ENCODE results near the gene VAPA. TPM values are rescaled to one million over a fixed set of nuclear protein-coding genes. Genes with fewer than 3 reads are reported as not detected.

VAPA gene
- total RNA-seq, 4 donors from 2014 or later, result 182 to 244 (median 212) TPM

GRCh38 chr18:9926223-9926894, 12.5 kb downstream of the VAPA start:
- WGBS, result 100% methylated on average over 2 of the region's 2 CpGs

GRCh38 chr18:9926977-9927376, 13.2 kb downstream of the VAPA start:
- Histone ChIP-seq H3K27ac (no peak overlapping the region), H3K36me3 (no peaks in the 10 kb centered on the region), H3K9me3 (no peaks in the 10 kb centered on the region), H3K27me3 (no peaks in the 10 kb centered on the region), H3K4me3 (no peak overlapping the region), H3K4me1 (peaks cover 66% of the 10 kb centered on the region)
- no peak for TF ChIP-seq CTCF (IDR thresholded peaks at IDR 0.05)
- TF ChIP-seq POLR2AphosphoS5 (IDR thresholded peaks at IDR 0.05), result no peak
- no peak for TF ChIP-seq POLR2A (IDR thresholded peaks at IDR 0.05)
- no peak for TF ChIP-seq EP300 (IDR thresholded peaks at IDR 0.05)
- WGBS, result 50% methylated on average over 1 of the region's 1 CpG
- no peak for DNase-seq (ENCODE audit: low spot score in 2 of 2)

More at GRCh38 chr18:9926223-9926894, 12.5 kb downstream of the VAPA start:
- Histone ChIP-seq H3K9me3 (no peaks in the 10 kb centered on the region), H3K4me3 (no peak overlapping the region), H3K36me3 (no peaks in the 10 kb centered on the region), H3K4me1 (peaks cover 72% of the 10 kb centered on the region), H3K27ac (no peak overlapping the region), H3K27me3 (no peaks in the 10 kb centered on the region)
- TF ChIP-seq CTCF (IDR thresholded peaks at IDR 0.05) (no peak), POLR2A (IDR thresholded peaks at IDR 0.05) (no peak), EP300 (IDR thresholded peaks at IDR 0.05) (no peak), POLR2AphosphoS5 (IDR thresholded peaks at IDR 0.05) (no peak)
- no peak for DNase-seq (ENCODE audit: low spot score in 2 of 2)

DNA sequence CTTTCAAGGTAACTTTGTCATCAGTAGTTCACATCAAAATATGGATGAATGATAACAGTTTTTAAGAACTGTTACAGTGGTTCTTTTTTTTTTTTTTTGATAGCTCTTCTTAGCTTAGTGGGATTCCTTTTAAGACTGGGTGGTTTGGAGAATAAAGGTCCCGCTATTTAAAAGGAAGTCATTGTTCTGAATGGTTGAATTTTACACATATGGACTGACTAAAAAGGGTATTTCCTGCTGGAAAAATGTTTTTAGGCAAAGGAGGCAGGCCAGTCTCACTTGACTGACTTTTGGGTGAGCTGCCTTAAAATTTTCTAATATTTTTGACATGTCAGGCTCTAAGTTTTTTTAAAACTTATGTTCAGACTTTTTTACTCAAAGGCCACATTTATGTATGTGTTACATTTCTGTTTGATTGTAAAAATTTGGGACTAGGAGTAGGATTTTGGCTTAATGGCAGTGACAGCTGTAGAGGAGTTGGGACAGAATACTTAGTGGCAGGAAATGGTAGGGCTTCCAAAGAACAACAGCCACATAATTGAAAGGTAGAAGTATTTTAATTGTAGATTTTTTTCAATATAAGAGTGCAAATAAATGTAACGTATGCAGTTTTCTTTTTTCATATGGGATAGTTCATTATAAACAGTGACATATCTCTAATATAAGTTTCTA, 13.7 kb downstream of the VAPA start:
- no peak overlapping the region for H3K27ac ChIP-seq
- no peaks in the 10 kb centered on the region for H3K27me3 ChIP-seq
- no peaks in the 10 kb centered on the region for H3K9me3 ChIP-seq
- H3K4me3 ChIP-seq, result no peak overlapping the region
- no peak for TF ChIP-seq POLR2AphosphoS5 (IDR thresholded peaks at IDR 0.05)
- no peak for TF ChIP-seq EP300 (IDR thresholded peaks at IDR 0.05)
- no peak for TF ChIP-seq POLR2A (IDR thresholded peaks at IDR 0.05)
- TF ChIP-seq CTCF (IDR thresholded peaks at IDR 0.05), result no peak
- H3K4me1 ChIP-seq, result peaks cover 66% of the 10 kb centered on the region
- WGBS, result 62% methylated on average over 2 of the region's 2 CpGs
- H3K36me3 ChIP-seq, result peaks cover 4% of the 10 kb centered on the region
- no peak for DNase-seq (ENCODE audit: low spot score in 2 of 2)

GRCh38 chr18:9928646-9929259, 14.9 kb downstream of the VAPA start:
- Histone ChIP-seq H3K27me3 (no peaks in the 10 kb centered on the region), H3K9me3 (no peaks in the 10 kb centered on the region), H3K36me3 (peaks cover 7% of the 10 kb centered on the region), H3K27ac (no peak overlapping the region), H3K4me1 (peaks cover 59% of the 10 kb centered on the region), H3K4me3 (no peak overlapping the region)
- 83% methylated on average over 5 of the region's 5 CpGs for WGBS
- DNase-seq (ENCODE audit: low spot score in 2 of 2), result no peak
- TF ChIP-seq EP300 (IDR thresholded peaks at IDR 0.05) (no peak), POLR2A (IDR thresholded peaks at IDR 0.05) (no peak), POLR2AphosphoS5 (IDR thresholded peaks at IDR 0.05) (no peak), CTCF (IDR thresholded peaks at IDR 0.05) (no peak)

- TF ChIP-seq CTCF (IDR thresholded peaks at IDR 0.05) (no peak), EP300 (IDR thresholded peaks at IDR 0.05) (no peak), POLR2AphosphoS5 (IDR thresholded peaks at IDR 0.05) (no peak), POLR2A (IDR thresholded peaks at IDR 0.05) (no peak)
- H3K4me3 ChIP-seq, result no peak overlapping the region
- H3K27ac ChIP-seq, result no peak overlapping the region
- 81% methylated on average over 3 of the region's 3 CpGs for WGBS
- H3K4me1 ChIP-seq, result peaks cover 43% of the 10 kb centered on the region
- H3K9me3 ChIP-seq, result no peaks in the 10 kb centered on the region
- peaks cover 7% of the 10 kb centered on the region for H3K36me3 ChIP-seq
- no peaks in the 10 kb centered on the region for H3K27me3 ChIP-seq
- no peak for DNase-seq (ENCODE audit: low spot score in 2 of 2)
Observed at GRCh38 chr18:9930299-9930884, 16.6 kb downstream of the VAPA start.

Data from suprapubic skin (tissue), 4 donors.